Measurements from ENCODE around the gene SLC25A25.
A peak's percentile ranks its signal among the peaks of the same experiment; 100 is the strongest.
"Not testable (repeated sequence)": the region's sequence is repeated elsewhere in the genome, so short reads cannot be mapped to it uniquely, and the experiment has no call there.

The SLC25A25 gene

GRCh38 chr9:128066713-128067644 lies 1.1 kb upstream of the SLC25A25 start, which contains the start of gene NAIF1:
TSS of gene NAIF1 (minus strand) at chr9:128067320. CDS start at chr9:128067101, 219 bp downstream.
- peak within 1 kb of the TSS; percentile 95 for H3K9ac ChIP-seq (ENCODE audit: low read depth, low read length)
- H3K27ac ChIP-seq (ENCODE audit: low read length), result peak within 1 kb of the TSS; percentile 89
- peaks cover 5% of the 10 kb centered on the region; the same call in 1 of the 2 replicates for H3K4me1 ChIP-seq (ENCODE audit: insufficient read depth, low read length)
- no peaks in the 10 kb centered on the region for H3K9me3 ChIP-seq (ENCODE audit: insufficient read depth, low read depth, low read length)
- no peaks in the 10 kb centered on the region for H3K36me3 ChIP-seq (ENCODE audit: insufficient read depth, low read depth, low read length)
- peak within 1 kb of the TSS; percentile 88 for H3K4me3 ChIP-seq (ENCODE audit: low read length)
- no peaks in the 10 kb centered on the region for H3K27me3 ChIP-seq (ENCODE audit: insufficient read depth, low read length)

GRCh38 chr9:128068386-128069205 lies 564 bp downstream of the SLC25A25 start:
- no peaks in the 10 kb centered on the region for H3K36me3 ChIP-seq (ENCODE audit: insufficient read depth, low read depth, low read length)
- H3K27ac ChIP-seq (ENCODE audit: low read length), result no peak overlapping the region
- peak overlapping the region; percentile 73 for H3K4me3 ChIP-seq (ENCODE audit: low read length)
- H3K27me3 ChIP-seq (ENCODE audit: insufficient read depth, low read length), result no peaks in the 10 kb centered on the region
- peaks cover 17% of the 10 kb centered on the region for H3K4me1 ChIP-seq (ENCODE audit: insufficient read depth, low read length)
- no peaks in the 10 kb centered on the region for H3K9me3 ChIP-seq (ENCODE audit: insufficient read depth, low read depth, low read length)
- peak overlapping the region; percentile 66; the same call in 1 of the 2 replicates for H3K9ac ChIP-seq (ENCODE audit: low read depth, low read length)

GRCh38 chr9:128070874-128071273 lies 2.8 kb downstream of the SLC25A25 start:
- Histone ChIP-seq H3K36me3 (ENCODE audit: insufficient read depth, low read depth, low read length) (no peaks in the 10 kb centered on the region), H3K9ac (ENCODE audit: low read depth, low read length) (no peak overlapping the region), H3K9me3 (ENCODE audit: insufficient read depth, low read depth, low read length) (no peaks in the 10 kb centered on the region), H3K27me3 (ENCODE audit: insufficient read depth, low read length) (no peaks in the 10 kb centered on the region), H3K27ac (ENCODE audit: low read length) (no peak overlapping the region), H3K4me3 (ENCODE audit: low read length) (no peak overlapping the region), H3K4me1 (ENCODE audit: insufficient read depth, low read length) (peaks cover 17% of the 10 kb centered on the region)

GRCh38 chr9:128071475-128071874 lies 3.4 kb downstream of the SLC25A25 start:
- not testable (repeated sequence) for H3K9me3 ChIP-seq (ENCODE audit: insufficient read depth, low read depth, low read length); H3K9ac ChIP-seq (ENCODE audit: low read depth, low read length); H3K36me3 ChIP-seq (ENCODE audit: insufficient read depth, low read depth, low read length); H3K4me3 ChIP-seq (ENCODE audit: low read length); H3K27ac ChIP-seq (ENCODE audit: low read length); H3K27me3 ChIP-seq (ENCODE audit: insufficient read depth, low read length)
- H3K4me1 ChIP-seq (ENCODE audit: insufficient read depth, low read length), result peaks cover 17% of the 10 kb centered on the region

GRCh38 chr9:128072144-128073021 lies 4.4 kb downstream of the SLC25A25 start:
- Histone ChIP-seq H3K9me3 (ENCODE audit: insufficient read depth, low read depth, low read length) (no peaks in the 10 kb centered on the region), H3K4me1 (ENCODE audit: insufficient read depth, low read length) (peaks cover 17% of the 10 kb centered on the region), H3K4me3 (ENCODE audit: low read length) (no peak overlapping the region), H3K9ac (ENCODE audit: low read depth, low read length) (peak overlapping the region; percentile 56; the same call in 1 of the 2 replicates), H3K36me3 (ENCODE audit: insufficient read depth, low read depth, low read length) (no peaks in the 10 kb centered on the region), H3K27ac (ENCODE audit: low read length) (no peak overlapping the region), H3K27me3 (ENCODE audit: insufficient read depth, low read length) (no peaks in the 10 kb centered on the region)

- no peak overlapping the region for H3K4me3 ChIP-seq (ENCODE audit: low read length)
Observed at GRCh38 chr9:128073253-128073886, 5.3 kb downstream of the SLC25A25 start.

GRCh38 chr9:128077847-128078503 lies 9.9 kb downstream of the SLC25A25 start:
- Histone ChIP-seq H3K36me3 (ENCODE audit: insufficient read depth, low read depth, low read length) (no peaks in the 10 kb centered on the region), H3K4me3 (ENCODE audit: low read length) (no peak overlapping the region), H3K9me3 (ENCODE audit: insufficient read depth, low read depth, low read length) (no peaks in the 10 kb centered on the region), H3K4me1 (ENCODE audit: insufficient read depth, low read length) (peaks cover 7% of the 10 kb centered on the region), H3K27ac (ENCODE audit: low read length) (no peak overlapping the region), H3K9ac (ENCODE audit: low read depth, low read length) (no peak overlapping the region), H3K27me3 (ENCODE audit: insufficient read depth, low read length) (no peaks in the 10 kb centered on the region)

More at GRCh38 chr9:128073253-128073886, 5.3 kb downstream of the SLC25A25 start:
- Histone ChIP-seq H3K36me3 (ENCODE audit: insufficient read depth, low read depth, low read length) (no peaks in the 10 kb centered on the region), H3K4me1 (ENCODE audit: insufficient read depth, low read length) (peaks cover 17% of the 10 kb centered on the region), H3K27ac (ENCODE audit: low read length) (no peak overlapping the region), H3K9me3 (ENCODE audit: insufficient read depth, low read depth, low read length) (no peaks in the 10 kb centered on the region), H3K27me3 (ENCODE audit: insufficient read depth, low read length) (no peaks in the 10 kb centered on the region), H3K9ac (ENCODE audit: low read depth, low read length) (no peak overlapping the region; the same call in 1 of the 2 replicates)

- no peak overlapping the region for H3K27ac ChIP-seq (ENCODE audit: low read length)
- no peaks in the 10 kb centered on the region for H3K27me3 ChIP-seq (ENCODE audit: insufficient read depth, low read length)
- no peak overlapping the region for H3K9ac ChIP-seq (ENCODE audit: low read depth, low read length)
- no peaks in the 10 kb centered on the region for H3K9me3 ChIP-seq (ENCODE audit: insufficient read depth, low read depth, low read length)
- H3K4me3 ChIP-seq (ENCODE audit: low read length), result no peak overlapping the region
- H3K4me1 ChIP-seq (ENCODE audit: insufficient read depth, low read length), result peaks cover 6% of the 10 kb centered on the region; the same call in 1 of the 2 replicates
- no peaks in the 10 kb centered on the region for H3K36me3 ChIP-seq (ENCODE audit: insufficient read depth, low read depth, low read length)
Observed at GRCh38 chr9:128078504-128079434, 10.7 kb downstream of the SLC25A25 start.

- Histone ChIP-seq H3K36me3 (ENCODE audit: insufficient read depth, low read depth, low read length) (no peaks in the 10 kb centered on the region), H3K4me3 (ENCODE audit: low read length) (no peak overlapping the region), H3K4me1 (ENCODE audit: insufficient read depth, low read length) (peaks cover 6% of the 10 kb centered on the region; the same call in 1 of the 2 replicates), H3K9me3 (ENCODE audit: insufficient read depth, low read depth, low read length) (no peaks in the 10 kb centered on the region), H3K27ac (ENCODE audit: low read length) (no peak overlapping the region), H3K27me3 (ENCODE audit: insufficient read depth, low read length) (no peaks in the 10 kb centered on the region), H3K9ac (ENCODE audit: low read depth, low read length) (no peak overlapping the region)
Observed at GRCh38 chr9:128080206-128080605, 12.2 kb downstream of the SLC25A25 start.

Data from iPS-20b (cell line).